Panc1 (cell line): ENCODE data around the gene TRIP10. TPM values are rescaled to one million over a fixed set of nuclear protein-coding genes. Genes with fewer than 3 reads are reported as not detected.

Source experiments
- ATAC-seq: fragments of 200-7000 bp; cut with Tn5 transposase; 2 replicates; pipeline ENCODE4 v1.9.1; 2020; ENCODE audit warnings: mild to moderate bottlenecking, moderate library complexity
- BruUV-seq: library from RNA; stranded (reverse); fragments of 400-500 nt; replicated peaks from 2 replicates; lab custom pipeline; 2021; lab: Mats Ljungman, UMichigan
- CTCF ChIA-PET: fragments of 300-600 bp; sonication (Branson Sonifier 250); formaldehyde crosslinking; loops from one replicate; lab custom pipeline; 2022; ENCODE audit warnings: antibody characterized with exemption; lab: Charles Lee
- POLR2A ChIA-PET: fragments of 300-600 bp; sonication (Branson Sonifier 250); formaldehyde crosslinking; loops from one replicate; lab custom pipeline; 2022; ENCODE audit warnings: antibody characterized with exemption; lab: Charles Lee
- DNase-seq: peaks from one replicate; pipeline ENCODE4 v3.0.0-alpha.2; 2010; ENCODE audit warnings: low read depth, low spot score
- H3K27ac ChIP-seq: 2 replicates; pipeline ENCODE4 v1.5.1; 2011; ENCODE audit warnings: mild to moderate bottlenecking, low read length, inconsistent platforms
- H3K27me3 ChIP-seq: fragments of 200-500 bp; sonication (Bioruptor generic); 2 replicates; pipeline ENCODE4 v1.6.0; 2014; ENCODE audit warnings: low read length, inconsistent platforms; ENCODE audit not compliant: control insufficient read depth, insufficient read depth
- H3K36me3 ChIP-seq: fragments of 200-500 bp; sonication (Bioruptor generic); 2 replicates; pipeline ENCODE4 v1.5.1; 2014; ENCODE audit warnings: inconsistent platforms, mild to moderate bottlenecking, low read length, moderate library complexity; ENCODE audit not compliant: control insufficient read depth, insufficient read depth
- H3K4me1 ChIP-seq: 2 replicates; pipeline ENCODE4 v1.5.1; 2011; ENCODE audit warnings: inconsistent platforms, mild to moderate bottlenecking, low read length, moderate library complexity; ENCODE audit not compliant: control insufficient read depth, insufficient read depth
- H3K4me3 ChIP-seq, 2 experiments: 2 replicates each; pipeline ENCODE4 v1.5.1; 2011 to 2012; ENCODE audit warnings: low read depth in 2 of 2, low read length in 2 of 2, mild to moderate bottlenecking in 2 of 2, inconsistent platforms in 1 of 2, moderate library complexity in 1 of 2
- H3K9me3 ChIP-seq: fragments of 200-500 bp; sonication (Bioruptor generic); 2 replicates; pipeline ENCODE4 v1.5.1; 2014; ENCODE audit warnings: low read depth, mild to moderate bottlenecking, inconsistent platforms, low read length, moderate library complexity; ENCODE audit not compliant: control insufficient read depth, insufficient read depth
- POLR2AphosphoS5 ChIP-seq: IDR thresholded peaks from 2 replicates; pipeline ENCODE4 v1.6.1; 2012; ENCODE audit warnings: mild to moderate bottlenecking, low read depth, low read length, moderate library complexity
- SIN3A ChIP-seq: IDR thresholded peaks from 2 replicates; pipeline ENCODE4 v1.6.1; 2012; ENCODE audit warnings: low read depth, mild to moderate bottlenecking, low read length, moderate library complexity, borderline replicate concordance; ENCODE audit not compliant: insufficient read depth
- TCF7L2 ChIP-seq: IDR thresholded peaks from 2 replicates; pipeline ENCODE4 v1.6.1; 2011; ENCODE audit warnings: mild to moderate bottlenecking, low read depth, low read length, inconsistent platforms
- in situ Hi-C: cut with HindIII; loops from 2 replicates; pipeline ENCODE4 v1.10.0; 2016; ENCODE audit warnings: low sequenced_read_pairs, low pct_unique_long_range_greater_than_20kb
- intact Hi-C: fragments of 100-400 bp; cut with micrococcal nuclease; formaldehyde crosslinking; loops from one replicate; pipeline ENCODE4 v1.10.0; 2022; ENCODE audit not compliant: unreplicated experiment
- total RNA-seq: library from RNA; stranded (reverse); gene quantifications from one replicate; pipeline ENCODE4 v1.2.1, GENCODE V29; 2021; ENCODE audit not compliant: unreplicated experiment
- TF ChIP-seq, protein P1 (sequence below): fragments of 450-650 bp; IDR thresholded peaks from 2 replicates; pipeline ENCODE4 v1.5.1; 2017; ENCODE audit warnings: mild to moderate bottlenecking
- TF ChIP-seq, protein P2 (sequence below), 2 experiments: IDR thresholded peaks; 2 replicates each; pipeline ENCODE4 v1.6.1; 2011 to 2012; ENCODE audit warnings: low read depth in 2 of 2, control low read depth in 1 of 2, low read length in 1 of 2, mild to moderate bottlenecking in 1 of 2, moderate library complexity in 1 of 2; ENCODE audit not compliant: insufficient read depth in 1 of 2

The TRIP10 gene
- total RNA-seq, 1 experiment from 2014 or later, result 115 TPM

DNA sequence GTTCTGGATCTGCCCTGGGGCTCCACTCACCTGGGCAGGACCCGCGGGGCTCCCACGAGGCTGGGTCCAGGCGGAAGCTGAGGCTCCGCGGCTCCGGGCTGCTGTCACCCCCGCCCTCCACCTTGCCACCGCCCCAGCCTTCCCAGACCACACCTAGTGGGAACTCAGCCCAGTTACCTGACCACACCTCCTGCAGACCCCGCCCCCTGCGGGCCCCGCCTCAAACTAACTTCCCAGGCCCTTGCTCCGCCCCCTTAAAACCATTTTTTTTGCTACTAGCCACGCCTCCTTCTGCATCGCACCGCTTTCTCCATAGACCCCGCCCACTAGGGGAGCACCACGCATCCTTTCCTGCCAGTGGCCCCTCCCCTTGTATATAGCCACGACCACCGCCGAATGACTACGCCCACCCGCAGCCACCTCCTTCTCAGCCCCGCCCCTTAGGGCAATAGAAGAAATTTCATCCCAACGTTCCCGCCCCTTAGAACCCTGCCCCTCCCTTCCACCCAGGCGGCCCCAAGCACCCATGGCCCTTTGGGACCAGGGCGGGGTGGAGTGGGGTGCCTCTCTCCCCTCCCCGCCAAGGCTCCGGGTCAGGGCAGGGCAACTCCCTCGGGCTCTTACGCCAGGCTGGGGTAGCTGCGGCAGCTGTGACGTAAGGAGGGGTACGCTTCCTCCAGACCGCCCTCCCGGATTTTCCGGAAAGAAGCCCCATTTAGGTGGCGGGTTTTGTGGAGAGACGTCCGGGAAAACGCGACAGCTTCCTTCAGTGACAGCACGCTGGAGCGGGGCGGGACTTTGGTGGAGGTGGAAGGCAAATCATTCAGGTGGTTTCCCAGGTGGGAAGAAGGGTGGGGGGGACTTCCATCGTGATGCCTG lies 28.1 kb downstream of the TRIP10 start, which contains the start of gene SH2D3A:
TSS of gene SH2D3A (minus strand) at position 79 of the 879 bp plus-strand sequence. CDS start 3,687 bp downstream, outside the sequence.
- Histone ChIP-seq H3K27ac (peak within 1 kb of the TSS; percentile 39; the same call in 1 of the 2 replicates), H3K4me1 (0 out of 2 replicates have a peak, but pooled peaks cover 2% of the 10 kb centered on the region), H3K4me3 (peak within 1 kb of the TSS; percentile 50 to 64), H3K27me3 (no peaks in the 10 kb centered on the region), H3K9me3 (no peaks in the 10 kb centered on the region), H3K36me3 (peaks cover 3% of the 10 kb centered on the region; the same call in 1 of the 2 replicates)
- intact Hi-C loops (no loop called here), in situ Hi-C loops (no loop called here)
- ATAC-seq, result peak; percentile 73
- BruUV-seq, result no TSS peak
- ChIA-PET CTCF (interaction anchor here (0.6 kb wide), 1 partner anchor 96 kb away, joined by 5 read pairs; no protein-coding TSS in a partner anchor), POLR2A (no interaction called here)
- no peak for DNase-seq
- TF ChIP-seq, protein P1, sequence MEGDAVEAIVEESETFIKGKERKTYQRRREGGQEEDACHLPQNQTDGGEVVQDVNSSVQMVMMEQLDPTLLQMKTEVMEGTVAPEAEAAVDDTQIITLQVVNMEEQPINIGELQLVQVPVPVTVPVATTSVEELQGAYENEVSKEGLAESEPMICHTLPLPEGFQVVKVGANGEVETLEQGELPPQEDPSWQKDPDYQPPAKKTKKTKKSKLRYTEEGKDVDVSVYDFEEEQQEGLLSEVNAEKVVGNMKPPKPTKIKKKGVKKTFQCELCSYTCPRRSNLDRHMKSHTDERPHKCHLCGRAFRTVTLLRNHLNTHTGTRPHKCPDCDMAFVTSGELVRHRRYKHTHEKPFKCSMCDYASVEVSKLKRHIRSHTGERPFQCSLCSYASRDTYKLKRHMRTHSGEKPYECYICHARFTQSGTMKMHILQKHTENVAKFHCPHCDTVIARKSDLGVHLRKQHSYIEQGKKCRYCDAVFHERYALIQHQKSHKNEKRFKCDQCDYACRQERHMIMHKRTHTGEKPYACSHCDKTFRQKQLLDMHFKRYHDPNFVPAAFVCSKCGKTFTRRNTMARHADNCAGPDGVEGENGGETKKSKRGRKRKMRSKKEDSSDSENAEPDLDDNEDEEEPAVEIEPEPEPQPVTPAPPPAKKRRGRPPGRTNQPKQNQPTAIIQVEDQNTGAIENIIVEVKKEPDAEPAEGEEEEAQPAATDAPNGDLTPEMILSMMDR, result no peak
- TF ChIP-seq, protein P2, sequence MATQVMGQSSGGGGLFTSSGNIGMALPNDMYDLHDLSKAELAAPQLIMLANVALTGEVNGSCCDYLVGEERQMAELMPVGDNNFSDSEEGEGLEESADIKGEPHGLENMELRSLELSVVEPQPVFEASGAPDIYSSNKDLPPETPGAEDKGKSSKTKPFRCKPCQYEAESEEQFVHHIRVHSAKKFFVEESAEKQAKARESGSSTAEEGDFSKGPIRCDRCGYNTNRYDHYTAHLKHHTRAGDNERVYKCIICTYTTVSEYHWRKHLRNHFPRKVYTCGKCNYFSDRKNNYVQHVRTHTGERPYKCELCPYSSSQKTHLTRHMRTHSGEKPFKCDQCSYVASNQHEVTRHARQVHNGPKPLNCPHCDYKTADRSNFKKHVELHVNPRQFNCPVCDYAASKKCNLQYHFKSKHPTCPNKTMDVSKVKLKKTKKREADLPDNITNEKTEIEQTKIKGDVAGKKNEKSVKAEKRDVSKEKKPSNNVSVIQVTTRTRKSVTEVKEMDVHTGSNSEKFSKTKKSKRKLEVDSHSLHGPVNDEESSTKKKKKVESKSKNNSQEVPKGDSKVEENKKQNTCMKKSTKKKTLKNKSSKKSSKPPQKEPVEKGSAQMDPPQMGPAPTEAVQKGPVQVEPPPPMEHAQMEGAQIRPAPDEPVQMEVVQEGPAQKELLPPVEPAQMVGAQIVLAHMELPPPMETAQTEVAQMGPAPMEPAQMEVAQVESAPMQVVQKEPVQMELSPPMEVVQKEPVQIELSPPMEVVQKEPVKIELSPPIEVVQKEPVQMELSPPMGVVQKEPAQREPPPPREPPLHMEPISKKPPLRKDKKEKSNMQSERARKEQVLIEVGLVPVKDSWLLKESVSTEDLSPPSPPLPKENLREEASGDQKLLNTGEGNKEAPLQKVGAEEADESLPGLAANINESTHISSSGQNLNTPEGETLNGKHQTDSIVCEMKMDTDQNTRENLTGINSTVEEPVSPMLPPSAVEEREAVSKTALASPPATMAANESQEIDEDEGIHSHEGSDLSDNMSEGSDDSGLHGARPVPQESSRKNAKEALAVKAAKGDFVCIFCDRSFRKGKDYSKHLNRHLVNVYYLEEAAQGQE (IDR thresholded peaks at IDR 0.05; ENCODE audit: insufficient read depth in 1 of 2, low read depth in 2 of 2, low read length in 1 of 2), result no peak
- TF ChIP-seq POLR2AphosphoS5 (no peak), SIN3A (no peak), TCF7L2 (no peak)

DNA sequence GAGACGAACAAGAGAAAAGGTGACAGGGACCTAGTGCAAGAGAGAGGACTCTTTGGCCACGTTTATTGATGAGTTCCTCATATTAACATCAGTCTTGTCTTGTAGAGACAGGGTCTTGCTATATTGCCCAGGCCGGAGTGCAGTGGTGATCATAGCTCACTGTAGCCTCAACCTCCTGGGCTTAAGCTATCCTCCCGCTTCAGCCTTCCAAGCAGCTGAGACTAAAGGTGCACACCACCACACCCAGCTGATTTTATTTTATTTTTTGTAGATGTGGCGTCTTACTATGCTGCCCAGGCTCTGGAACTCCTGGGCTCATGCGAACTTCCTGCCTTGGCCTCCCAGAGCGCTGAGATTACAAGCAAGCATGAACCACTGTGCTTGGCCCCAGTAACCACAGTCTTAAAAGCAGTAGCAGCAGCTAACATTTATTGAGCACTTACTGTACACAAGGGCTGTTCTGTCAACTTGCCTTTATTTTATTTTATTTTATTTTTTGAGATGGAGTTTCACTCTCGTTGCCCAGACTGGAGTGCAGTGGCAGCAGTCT lies 28.8 kb downstream of the TRIP10 start:
- ChIA-PET CTCF (interaction anchor here (0.6 kb wide), 1 partner anchor 181 kb away, joined by 3 read pairs; no protein-coding TSS in a partner anchor), POLR2A (interaction anchor here (0.6 kb wide), 2 partner anchors 156 to 442 kb away, joined by 4 read pairs; no protein-coding TSS in a partner anchor)
- BruUV-seq, result no TSS peak
- intact Hi-C loops (no loop called here), in situ Hi-C loops (no loop called here)
- Histone ChIP-seq H3K4me1 (0 out of 2 replicates have a peak, but pooled peaks cover 2% of the 10 kb centered on the region), H3K9me3 (no peaks in the 10 kb centered on the region), H3K27ac (no peak overlapping the region), H3K36me3 (peaks cover 3% of the 10 kb centered on the region; the same call in 1 of the 2 replicates), H3K27me3 (no peaks in the 10 kb centered on the region), H3K4me3 (peak overlapping the region in 1 of 2 experiments; percentile 64; a peak in 1 of 4 replicates)
- ATAC-seq (no peak), DNase-seq (no peak)
- TF ChIP-seq, protein P1, result no peak
- no peak for TF ChIP-seq SIN3A
- no peak for TF ChIP-seq POLR2AphosphoS5
- no peak for TF ChIP-seq TCF7L2
- TF ChIP-seq, protein P2 (IDR thresholded peaks at IDR 0.05; ENCODE audit: insufficient read depth in 1 of 2, low read depth in 2 of 2, low read length in 1 of 2), result no peak
